Smooth muscle cell (in vitro differentiated cells): ENCODE results near the gene LZTR1. TPM values are rescaled to one million over a fixed set of nuclear protein-coding genes. Genes with fewer than 3 reads are reported as not detected.

ENCODE experiments used
- DNase-seq: peaks from one replicate; lab custom pipeline; 2025; ENCODE audit not compliant: unreplicated experiment; lab: John Stamatoyannopoulos, UW
- H2AFZ ChIP-seq: fragments of 200-600 bp; sonication (generic); 2 replicates; pipeline ENCODE4 v1.6.0; 2016; ENCODE audit warnings: antibody characterized with exemption, low read depth, mild to moderate bottlenecking
- H3F3A ChIP-seq: fragments of 200-600 bp; sonication (generic); 2 replicates; pipeline ENCODE4 v1.6.0; 2017; ENCODE audit warnings: antibody characterized with exemption, low read depth
- H3K27ac ChIP-seq: fragments of 200-600 bp; sonication (generic); 2 replicates; pipeline ENCODE4 v1.5.1; 2016; ENCODE audit warnings: low read depth, mild to moderate bottlenecking
- H3K27me3 ChIP-seq: fragments of 200-600 bp; sonication (generic); 2 replicates; pipeline ENCODE4 v1.6.1; 2016; ENCODE audit warnings: low read depth, mild to moderate bottlenecking
- H3K36me3 ChIP-seq: fragments of 200-600 bp; sonication (generic); 2 replicates; pipeline ENCODE4 v1.5.1; 2016; ENCODE audit warnings: low read depth
- H3K4me1 ChIP-seq: fragments of 200-600 bp; sonication (generic); 2 replicates; pipeline ENCODE4 v1.5.1; 2016; ENCODE audit warnings: low read depth
- H3K4me2 ChIP-seq: fragments of 200-600 bp; sonication (generic); 2 replicates; pipeline ENCODE4 v1.6.0; 2016; ENCODE audit warnings: mild to moderate bottlenecking
- H3K4me3 ChIP-seq: fragments of 200-600 bp; sonication (generic); 2 replicates; pipeline ENCODE4 v1.5.1; 2016; ENCODE audit warnings: mild to moderate bottlenecking
- H3K79me2 ChIP-seq: fragments of 200-600 bp; sonication (generic); 2 replicates; pipeline ENCODE4 v1.6.0; 2016; ENCODE audit warnings: low read depth, mild to moderate bottlenecking
- H3K9ac ChIP-seq: fragments of 200-600 bp; sonication (generic); 2 replicates; pipeline ENCODE4 v1.6.0; 2016; ENCODE audit warnings: low read depth
- H3K9me3 ChIP-seq: fragments of 200-600 bp; sonication (generic); replicated peaks from 2 replicates; pipeline ENCODE4 v1.5.1; 2016; ENCODE audit warnings: low read depth
- H4K20me1 ChIP-seq: fragments of 200-600 bp; sonication (generic); 2 replicates; pipeline ENCODE4 v1.6.0; 2016; ENCODE audit warnings: low read depth
- WGBS: methylation state at CpG from one replicate; pipeline ENCODE4 v1.1.7; 2016; ENCODE audit warnings: low lambda C conversion rate; 5-methylcytosine and 5-hydroxymethylcytosine counted together
- polyA plus RNA-seq: library from polyadenylated mRNA; unstranded; fragments of >200 nt; fragmentation: Nextera tagmentation; extraction: Ambion mirVana; gene quantifications from 2 replicates; pipeline ENCODE4 v1.2.1, GENCODE V29; 2016
- total RNA-seq: library from RNA; depleted of rRNA; stranded (reverse); fragments of >200 nt; gene quantifications from 2 replicates; pipeline ENCODE4 v1.2.3, GENCODE V29; 2014
- TF ChIP-seq, protein P1 (sequence below): fragments of 200-600 bp; sonication (generic); IDR thresholded peaks from 2 replicates; pipeline ENCODE4 v1.5.1; 2017; ENCODE audit warnings: borderline replicate concordance, mild to moderate bottlenecking, antibody characterized with exemption; ENCODE audit not compliant: insufficient read depth, poor library complexity, severe bottlenecking

The LZTR1 gene
- total and polyA plus RNA-seq, 2 experiments from 2014 or later = 34.2 to 43.9 TPM

GRCh38 chr22:20990184-20991180 is 8.4 kb downstream of the LZTR1 start:
- Histone ChIP-seq H3K9ac (no peak overlapping the region), H3K4me1 (no peaks in the 10 kb centered on the region), H3K4me3 (no peak overlapping the region), H3K79me2 (no peaks in the 10 kb centered on the region), H2AFZ (no peak overlapping the region), H3K27me3 (no peaks in the 10 kb centered on the region), H3K4me2 (no peak overlapping the region), H4K20me1 (no peaks in the 10 kb centered on the region), H3K9me3 (no peaks in the 10 kb centered on the region), H3K27ac (no peak overlapping the region), H3F3A (no peaks in the 10 kb centered on the region), H3K36me3 (no peaks in the 10 kb centered on the region)
- no peak for DNase-seq
- 93% methylated on average over 21 of the region's 21 CpGs for whole genome bisulfite sequencing
- TF ChIP-seq, protein P1, sequence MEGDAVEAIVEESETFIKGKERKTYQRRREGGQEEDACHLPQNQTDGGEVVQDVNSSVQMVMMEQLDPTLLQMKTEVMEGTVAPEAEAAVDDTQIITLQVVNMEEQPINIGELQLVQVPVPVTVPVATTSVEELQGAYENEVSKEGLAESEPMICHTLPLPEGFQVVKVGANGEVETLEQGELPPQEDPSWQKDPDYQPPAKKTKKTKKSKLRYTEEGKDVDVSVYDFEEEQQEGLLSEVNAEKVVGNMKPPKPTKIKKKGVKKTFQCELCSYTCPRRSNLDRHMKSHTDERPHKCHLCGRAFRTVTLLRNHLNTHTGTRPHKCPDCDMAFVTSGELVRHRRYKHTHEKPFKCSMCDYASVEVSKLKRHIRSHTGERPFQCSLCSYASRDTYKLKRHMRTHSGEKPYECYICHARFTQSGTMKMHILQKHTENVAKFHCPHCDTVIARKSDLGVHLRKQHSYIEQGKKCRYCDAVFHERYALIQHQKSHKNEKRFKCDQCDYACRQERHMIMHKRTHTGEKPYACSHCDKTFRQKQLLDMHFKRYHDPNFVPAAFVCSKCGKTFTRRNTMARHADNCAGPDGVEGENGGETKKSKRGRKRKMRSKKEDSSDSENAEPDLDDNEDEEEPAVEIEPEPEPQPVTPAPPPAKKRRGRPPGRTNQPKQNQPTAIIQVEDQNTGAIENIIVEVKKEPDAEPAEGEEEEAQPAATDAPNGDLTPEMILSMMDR = no peak

- H3F3A ChIP-seq = no peaks in the 10 kb centered on the region
- no peak overlapping the region for H3K27ac ChIP-seq
- H3K4me2 ChIP-seq = no peak overlapping the region
- no peak for DNase-seq
- no peak overlapping the region for H2AFZ ChIP-seq
- no peaks in the 10 kb centered on the region for H3K79me2 ChIP-seq
- WGBS = 94% methylated on average over 24 of the region's 24 CpGs
- H3K4me1 ChIP-seq = no peaks in the 10 kb centered on the region
- no peaks in the 10 kb centered on the region for H4K20me1 ChIP-seq
- H3K36me3 ChIP-seq = no peaks in the 10 kb centered on the region
- TF ChIP-seq, protein P1 = no peak
- H3K4me3 ChIP-seq = no peak overlapping the region
- H3K27me3 ChIP-seq = no peaks in the 10 kb centered on the region
- H3K9ac ChIP-seq = no peak overlapping the region
- no peaks in the 10 kb centered on the region for H3K9me3 ChIP-seq
Measured at GRCh38 chr22:20991252-20992055, 9.4 kb downstream of the LZTR1 start.

- Histone ChIP-seq H3K27ac (no peak overlapping the region), H3K79me2 (no peaks in the 10 kb centered on the region), H4K20me1 (no peaks in the 10 kb centered on the region), H3F3A (no peaks in the 10 kb centered on the region), H3K4me3 (no peak overlapping the region), H3K4me2 (no peak overlapping the region), H3K4me1 (no peaks in the 10 kb centered on the region), H3K9ac (no peak overlapping the region), H3K27me3 (no peaks in the 10 kb centered on the region), H3K9me3 (no peaks in the 10 kb centered on the region), H2AFZ (no peak overlapping the region), H3K36me3 (no peaks in the 10 kb centered on the region)
- TF ChIP-seq, protein P1 = no peak
- 91% methylated on average over 7 of the region's 7 CpGs for WGBS
- DNase-seq = no peak
Measured at GRCh38 chr22:20992056-20992442, 10.0 kb downstream of the LZTR1 start.
